SK-N-SH (cell line): Measurements from ENCODE around the gene TMEM59. TPM values are rescaled to one million over a fixed set of nuclear protein-coding genes. Genes with fewer than 3 reads are reported as not detected.
"Not testable (repeated sequence)": the region's sequence is repeated elsewhere in the genome, so short reads cannot be mapped to it uniquely, and the experiment has no call there.

Experiments
- CTCF ChIA-PET: fragments of 300-600, 350-600 bp; formaldehyde crosslinking; extraction: SDS; loops from one replicate; lab custom pipeline; 2021; lab: Yijun Ruan, JAX
- POLR2A ChIA-PET: fragments of 350-600 bp; sonication (Branson Sonifier 250); formaldehyde crosslinking; extraction: SDS; loops from one replicate; lab custom pipeline; 2020; ENCODE audit warnings: antibody characterized with exemption, inconsistent platforms; lab: Yijun Ruan, JAX
- DNase-seq: peaks from one replicate; pipeline ENCODE4 v3.0.0; 2012
- H2AFZ ChIP-seq: fragments of 200-600 bp; sonication (generic); 2 replicates; pipeline ENCODE4 v1.8.1; 2016; ENCODE audit warnings: antibody characterized with exemption, mild to moderate bottlenecking, low read depth
- H3F3A ChIP-seq: fragments of 200-600 bp; sonication (generic); replicated peaks from 2 replicates; pipeline ENCODE3; 2016; ENCODE audit warnings: antibody characterized with exemption, mild to moderate bottlenecking; ENCODE audit not compliant: insufficient read depth
- H3K27ac ChIP-seq, 2 experiments: fragments of 200-500 bp in 1 of 2; fragments of 200-600 bp in 1 of 2; sonication (Bioruptor generic) in 1 of 2; sonication (generic), shearing (Covaris generic) in 1 of 2; 2 replicates each; pipeline versions ENCODE4 v1.5.1 to v1.6.1; 2014 to 2016; ENCODE audit warnings: low read depth in 2 of 2, inconsistent platforms in 1 of 2, low read length in 1 of 2, mild to moderate bottlenecking in 1 of 2, mixed read lengths in 1 of 2
- H3K27me3 ChIP-seq: fragments of 200-600 bp; sonication (generic), shearing (Covaris generic); 2 replicates; pipeline ENCODE4 v1.6.1; 2016; ENCODE audit warnings: mixed run types; ENCODE audit not compliant: insufficient read depth
- H3K36me3 ChIP-seq, 2 experiments: fragments of 200-500 bp in 1 of 2; fragments of 200-600 bp in 1 of 2; sonication (Bioruptor generic) in 1 of 2; sonication (generic) in 1 of 2; replicated peaks in 1 of 2; 2 replicates each; pipeline versions ENCODE3 to v1.5.1; 2014 to 2016; ENCODE audit warnings: low read length in 1 of 2, mild to moderate bottlenecking in 1 of 2; ENCODE audit not compliant: insufficient read depth in 2 of 2, control insufficient read depth in 1 of 2
- H3K4me1 ChIP-seq, 2 experiments: fragments of 200-500 bp in 1 of 2; fragments of 200-600 bp in 1 of 2; sonication (Bioruptor generic) in 1 of 2; sonication (generic), shearing (Covaris generic) in 1 of 2; 2 replicates each; pipeline versions ENCODE4 v1.5.1 to v1.6.1; 2014 to 2016; ENCODE audit warnings: low read depth in 1 of 2, low read length in 1 of 2, mixed run types in 1 of 2; ENCODE audit not compliant: insufficient read depth in 2 of 2, control insufficient read depth in 1 of 2
- H3K4me2 ChIP-seq: fragments of 200-600 bp; sonication (generic), shearing (Covaris generic); 2 replicates; pipeline ENCODE4 v1.6.1; 2017; ENCODE audit warnings: mixed run types
- H3K4me3 ChIP-seq, 2 experiments: fragments of 200-500 bp in 1 of 2; fragments of 200-600 bp in 1 of 2; sonication (Bioruptor generic) in 1 of 2; sonication (generic), shearing (Covaris generic) in 1 of 2; 2 replicates each; pipeline versions ENCODE4 v1.5.1 to v1.8.1; 2014 to 2016; ENCODE audit warnings: low read depth in 2 of 2, inconsistent platforms in 1 of 2, low read length in 1 of 2, mild to moderate bottlenecking in 1 of 2, mixed read lengths in 1 of 2, moderate library complexity in 1 of 2
- H3K79me2 ChIP-seq: fragments of 200-600 bp; sonication (generic); 2 replicates; pipeline ENCODE4 v1.8.1; 2017; ENCODE audit warnings: mild to moderate bottlenecking; ENCODE audit not compliant: insufficient read depth
- H3K9ac ChIP-seq: fragments of 200-600 bp; sonication (generic); 2 replicates; pipeline ENCODE4 v1.6.1; 2017; ENCODE audit warnings: mixed run types
- H3K9me2 ChIP-seq: fragments of 200-600 bp; sonication (generic); 2 replicates; pipeline ENCODE4 v1.6.1; 2017; ENCODE audit warnings: mixed run types
- H3K9me3 ChIP-seq: fragments of 200-600 bp; sonication (generic); 2 replicates; pipeline ENCODE4 v1.6.1; 2017; ENCODE audit warnings: mixed run types, mild to moderate bottlenecking, moderate library complexity
- H4K20me1 ChIP-seq: fragments of 200-600 bp; sonication (generic); 2 replicates; pipeline ENCODE4 v1.6.1; 2017; ENCODE audit warnings: mild to moderate bottlenecking, mixed run types; ENCODE audit not compliant: insufficient read depth
- EP300 ChIP-seq, 2 experiments: IDR thresholded peaks; 2 replicates each; pipeline versions ENCODE4 v1.4.0 to v1.6.1; 2012; ENCODE audit warnings: borderline replicate concordance in 1 of 2, low read depth in 1 of 2, low read length in 1 of 2
- RCOR1 ChIP-seq: fragments of 150-350 bp; IDR thresholded peaks from 2 replicates; pipeline ENCODE4 v1.6.1; 2017; ENCODE audit warnings: antibody characterized with exemption, low read length
- TAF1 ChIP-seq: IDR thresholded peaks from 2 replicates; pipeline ENCODE4 v1.6.1; 2012; ENCODE audit warnings: low read depth, mild to moderate bottlenecking, low read length, moderate library complexity, borderline replicate concordance
- WGBS: methylation state at CpG from one replicate; pipeline ENCODE4 v1.1.6; 2017; ENCODE audit warnings: low lambda C conversion rate; 5-methylcytosine and 5-hydroxymethylcytosine counted together
- polyA plus RNA-seq, 3 experiments: library from polyadenylated mRNA; depleted of rRNA; stranded (reverse); fragments of >200 nt; gene quantifications; 2 replicates each; pipeline ENCODE4 v1.2.3, GENCODE V29; 2012
- TF ChIP-seq, protein P1 (sequence below): IDR thresholded peaks from 2 replicates; pipeline ENCODE4 v1.4.0; 2012; ENCODE audit warnings: low read depth, borderline replicate concordance
- TF ChIP-seq, protein P2 (sequence below): fragments of 150-350 bp; IDR thresholded peaks from 2 replicates; pipeline ENCODE4 v1.6.1; 2017; ENCODE audit warnings: antibody characterized with exemption, low read length, low read depth, borderline replicate concordance

Gene TMEM59
- polyA plus RNA-seq, 1 of the 3 experiments (the other 2 are of a cell fraction): 249 TPM

DNA sequence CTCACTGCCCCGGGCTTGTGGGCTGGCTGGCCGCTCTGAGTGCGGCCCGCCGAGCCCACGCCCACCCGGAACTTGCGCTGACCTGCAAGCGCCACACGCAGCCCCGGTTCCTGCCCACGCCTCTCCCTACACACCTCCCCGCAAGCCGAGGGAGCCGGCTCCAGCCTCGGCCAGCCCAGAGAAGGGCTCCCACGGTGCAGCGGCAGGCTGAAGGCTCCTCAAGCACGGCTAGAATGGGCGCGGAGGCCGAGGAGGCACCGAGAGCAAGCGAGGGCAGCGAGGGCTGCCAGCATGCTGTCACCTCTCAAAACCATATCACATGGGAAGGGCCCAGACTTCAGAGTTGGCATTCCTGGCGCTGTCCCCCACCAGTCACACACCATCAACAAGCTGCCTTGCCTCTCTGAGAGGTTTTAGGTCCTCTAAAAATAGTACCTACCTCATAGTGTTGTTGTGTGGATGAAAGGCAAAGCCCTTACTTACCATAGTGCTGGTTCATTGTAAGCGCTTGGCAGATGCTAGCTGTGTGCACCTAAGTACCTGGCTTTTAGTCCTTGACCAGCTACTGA lies 48.4 kb downstream of the TMEM59 start:
- Histone ChIP-seq H3K9me2 (no peaks in the 10 kb centered on the region), H3F3A (no peaks in the 10 kb centered on the region)
- CTCF ChIA-PET: no interaction called here
- TF ChIP-seq TAF1: no peak
- TF ChIP-seq, protein P1, sequence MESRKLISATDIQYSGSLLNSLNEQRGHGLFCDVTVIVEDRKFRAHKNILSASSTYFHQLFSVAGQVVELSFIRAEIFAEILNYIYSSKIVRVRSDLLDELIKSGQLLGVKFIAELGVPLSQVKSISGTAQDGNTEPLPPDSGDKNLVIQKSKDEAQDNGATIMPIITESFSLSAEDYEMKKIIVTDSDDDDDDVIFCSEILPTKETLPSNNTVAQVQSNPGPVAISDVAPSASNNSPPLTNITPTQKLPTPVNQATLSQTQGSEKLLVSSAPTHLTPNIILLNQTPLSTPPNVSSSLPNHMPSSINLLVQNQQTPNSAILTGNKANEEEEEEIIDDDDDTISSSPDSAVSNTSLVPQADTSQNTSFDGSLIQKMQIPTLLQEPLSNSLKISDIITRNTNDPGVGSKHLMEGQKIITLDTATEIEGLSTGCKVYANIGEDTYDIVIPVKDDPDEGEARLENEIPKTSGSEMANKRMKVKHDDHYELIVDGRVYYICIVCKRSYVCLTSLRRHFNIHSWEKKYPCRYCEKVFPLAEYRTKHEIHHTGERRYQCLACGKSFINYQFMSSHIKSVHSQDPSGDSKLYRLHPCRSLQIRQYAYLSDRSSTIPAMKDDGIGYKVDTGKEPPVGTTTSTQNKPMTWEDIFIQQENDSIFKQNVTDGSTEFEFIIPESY: no peak
- TF ChIP-seq, protein P2, sequence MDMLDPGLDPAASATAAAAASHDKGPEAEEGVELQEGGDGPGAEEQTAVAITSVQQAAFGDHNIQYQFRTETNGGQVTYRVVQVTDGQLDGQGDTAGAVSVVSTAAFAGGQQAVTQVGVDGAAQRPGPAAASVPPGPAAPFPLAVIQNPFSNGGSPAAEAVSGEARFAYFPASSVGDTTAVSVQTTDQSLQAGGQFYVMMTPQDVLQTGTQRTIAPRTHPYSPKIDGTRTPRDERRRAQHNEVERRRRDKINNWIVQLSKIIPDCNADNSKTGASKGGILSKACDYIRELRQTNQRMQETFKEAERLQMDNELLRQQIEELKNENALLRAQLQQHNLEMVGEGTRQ: no peak
- TF ChIP-seq, all 33 proteins: peak for 0
- Histone ChIP-seq H3K27me3 (no peaks in the 10 kb centered on the region), H2AFZ (no peak overlapping the region), H3K9ac (no peak overlapping the region), H3K4me3 (no peak overlapping the region), H3K9me3 (no peaks in the 10 kb centered on the region), H3K4me2 (no peak overlapping the region), H4K20me1 (no peaks in the 10 kb centered on the region), H3K4me1 (peaks cover 0 to 8% of the 10 kb centered on the region in 2 experiments; a peak in 1 of 4 replicates), H3K27ac (no peak overlapping the region), H3K36me3 (no peaks in the 10 kb centered on the region), H3K79me2 (no peaks in the 10 kb centered on the region)
- DNase-seq: no peak
- POLR2A ChIA-PET: no interaction called here
- WGBS: 82% methylated on average over 7 of the region's 27 CpGs

GRCh38 chr1:54003750-54004480 lies 49.1 kb downstream of the TMEM59 start:
- H3K27ac ChIP-seq, H3K36me3 ChIP-seq, H3K4me2 ChIP-seq, H3K9ac ChIP-seq, H3K9me3 ChIP-seq, H3K79me2 ChIP-seq, H3F3A ChIP-seq, H3K27me3 ChIP-seq, H2AFZ ChIP-seq, H4K20me1 ChIP-seq, DNase-seq, POLR2A ChIA-PET, H3K4me3 ChIP-seq, H3K4me1 ChIP-seq, H3K9me2 ChIP-seq: not testable (repeated sequence)
- CTCF ChIA-PET: interaction anchor here (0.9 kb wide), 1 partner anchor 13 kb away, joined by 3 read pairs; no protein-coding TSS in a partner anchor
- 95% methylated on average over 11 of the region's 19 CpGs for WGBS

DNA sequence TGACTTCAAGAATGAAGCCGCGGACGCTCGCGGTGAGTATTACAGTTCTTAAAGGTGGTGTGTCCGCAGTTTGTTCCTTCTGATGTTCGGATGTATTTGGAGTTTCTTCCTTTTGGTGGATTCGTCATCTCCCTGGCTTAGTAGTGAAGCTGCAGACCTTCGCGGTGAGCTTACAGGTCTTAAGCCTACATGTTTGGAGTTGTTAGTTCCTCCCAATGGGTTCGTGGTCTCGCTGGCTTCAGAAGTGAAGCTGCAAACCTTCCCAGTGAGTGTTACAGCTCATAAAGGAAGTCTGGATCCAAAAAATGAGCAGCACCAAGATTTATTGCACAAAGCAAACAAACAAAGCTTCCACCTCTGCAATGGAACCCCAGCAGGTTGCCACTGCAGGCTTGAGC lies 49.8 kb downstream of the TMEM59 start:
- WGBS: 88% methylated on average over 12 of the region's 12 CpGs

More for the DNA sequence above, 49.8 kb downstream of the TMEM59 start:
- H3K79me2 ChIP-seq: no peaks in the 10 kb centered on the region
- H3K4me1 ChIP-seq: peaks cover 0 to 8% of the 10 kb centered on the region in 2 experiments; a peak in 1 of 4 replicates
- H3F3A ChIP-seq: no peaks in the 10 kb centered on the region
- no peaks in the 10 kb centered on the region for H4K20me1 ChIP-seq
- H3K9me2 ChIP-seq: no peaks in the 10 kb centered on the region
- H3K27me3 ChIP-seq: no peaks in the 10 kb centered on the region
- ChIA-PET CTCF (interaction anchor here (0.9 kb wide), 1 partner anchor 13 kb away, joined by 3 read pairs; no protein-coding TSS in a partner anchor), POLR2A (no interaction called here)
- H3K9me3 ChIP-seq: no peaks in the 10 kb centered on the region
- no peak for DNase-seq
- H3K36me3 ChIP-seq: no peaks in the 10 kb centered on the region
- TF ChIP-seq RCOR1 (no peak), EP300 (IDR thresholded peaks at IDR 0.05; ENCODE audit: borderline replicate concordance in 1 of 2, low read depth in 1 of 2, low read length in 1 of 2) (no peak)
- H3K9ac ChIP-seq: no peak overlapping the region
- H3K27ac ChIP-seq: no peak overlapping the region
- no peak overlapping the region for H2AFZ ChIP-seq
- no peak overlapping the region for H3K4me3 ChIP-seq
- no peak overlapping the region for H3K4me2 ChIP-seq
